Stimulated activated CD4-positive, alpha-beta T cell treated with anti-CD3 and anti-CD28 coated beads, TNF-alpha, amount 100 ng/mL, for 48 hours (primary cell): Measurements from ENCODE around the gene ATP1A3.
"Not testable (repeated sequence)": the region's sequence is repeated elsewhere in the genome, so short reads cannot be mapped to it uniquely, and the experiment has no call there.

Experiments used
- DNase-seq, 3 donors: peaks; one replicate each; pipeline ENCODE4 v3.0.0-alpha.2; 2020; ENCODE audit warnings: low read depth in 3 of 3

The ATP1A3 gene

DNA sequence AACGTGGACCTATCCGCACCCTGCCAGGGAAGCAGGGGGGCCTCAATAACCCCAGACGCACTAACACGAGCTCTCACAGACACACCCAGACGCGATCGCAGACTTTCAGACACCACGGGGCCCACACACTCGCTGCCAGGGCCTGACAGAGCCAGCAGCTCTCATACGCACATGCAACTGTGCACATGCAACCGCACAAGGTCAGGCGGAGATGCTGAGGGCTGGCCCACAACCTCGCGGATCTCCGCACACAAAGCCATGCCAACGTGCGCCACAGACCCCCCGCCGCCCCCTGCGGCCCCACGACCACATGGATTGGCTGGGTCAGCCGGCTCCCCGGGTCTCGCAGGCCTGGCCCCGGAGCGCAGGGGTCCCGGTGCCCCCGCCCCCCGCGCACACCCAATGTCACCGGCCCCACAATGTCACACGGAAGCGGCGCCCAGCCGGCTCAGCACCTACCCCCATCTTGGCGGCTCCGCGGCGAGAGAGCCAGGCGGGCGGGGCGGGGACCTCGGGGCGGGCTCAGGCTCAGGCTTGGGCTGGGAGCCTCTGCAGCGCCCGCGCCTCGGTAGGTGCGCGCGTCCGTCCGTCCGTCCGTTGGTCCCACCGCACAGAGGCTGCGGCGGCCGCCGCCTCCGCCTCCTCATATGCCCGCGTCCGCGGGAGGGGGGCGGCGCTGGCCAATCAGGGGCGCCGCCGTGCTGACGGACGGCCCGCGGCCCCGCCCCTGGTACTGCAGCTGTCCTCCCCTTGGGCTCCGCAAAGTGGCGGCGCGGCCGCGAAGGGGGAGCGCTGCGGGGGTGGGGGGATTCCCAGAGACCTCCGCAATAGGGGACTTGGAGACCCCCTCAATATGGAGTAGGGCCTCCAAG, at the start of gene ATP1A3:
Gene ATP1A3 (minus strand): TSS at position 619 of the 872 bp plus-strand sequence. CDS start 154 bp downstream, at position 465.
- DNase-seq, result peak in 2 of 3 donors; percentile 14 to 54

- DNase-seq, result no peak
Observed at GRCh38 chr19:42042455-42043170, 48.6 kb upstream of the ATP1A3 start.

GRCh38 chr19:42040491-42040890, 46.5 kb upstream of the ATP1A3 start:
- DNase-seq, result not testable (repeated sequence)

DNA sequence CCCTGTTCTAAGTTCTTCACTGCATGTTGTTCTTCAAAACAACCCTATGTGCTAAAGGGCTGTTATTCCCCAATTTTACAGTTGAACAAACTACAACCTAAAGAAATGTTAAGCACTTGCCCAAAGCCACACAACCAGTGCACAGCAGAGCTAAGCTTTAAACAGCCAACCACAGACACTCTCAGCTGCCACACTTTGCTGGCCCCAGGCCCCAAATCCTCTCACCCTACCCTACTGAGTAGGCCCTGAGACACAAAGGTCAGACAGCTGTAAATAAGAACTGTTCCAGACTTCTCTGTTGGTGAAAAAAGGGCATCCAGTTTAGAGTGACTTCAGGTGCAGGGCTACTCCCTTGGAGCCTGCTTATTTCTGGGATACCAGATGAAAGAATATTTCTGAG, 46.0 kb upstream of the ATP1A3 start:
- no peak for DNase-seq

GRCh38 chr19:42038666-42039065, 44.6 kb upstream of the ATP1A3 start:
- no peak for DNase-seq

GRCh38 chr19:42037649-42038048, 43.6 kb upstream of the ATP1A3 start:
- no peak for DNase-seq

- peak; percentile 48 to 71 (median 48) for DNase-seq
Observed at GRCh38 chr19:42034640-42035391, 40.8 kb upstream of the ATP1A3 start.

- no peak for DNase-seq
Observed at GRCh38 chr19:42033413-42033812, 39.4 kb upstream of the ATP1A3 start.

- no peak for DNase-seq
Observed at GRCh38 chr19:42032431-42032830, 38.4 kb upstream of the ATP1A3 start.

DNA sequence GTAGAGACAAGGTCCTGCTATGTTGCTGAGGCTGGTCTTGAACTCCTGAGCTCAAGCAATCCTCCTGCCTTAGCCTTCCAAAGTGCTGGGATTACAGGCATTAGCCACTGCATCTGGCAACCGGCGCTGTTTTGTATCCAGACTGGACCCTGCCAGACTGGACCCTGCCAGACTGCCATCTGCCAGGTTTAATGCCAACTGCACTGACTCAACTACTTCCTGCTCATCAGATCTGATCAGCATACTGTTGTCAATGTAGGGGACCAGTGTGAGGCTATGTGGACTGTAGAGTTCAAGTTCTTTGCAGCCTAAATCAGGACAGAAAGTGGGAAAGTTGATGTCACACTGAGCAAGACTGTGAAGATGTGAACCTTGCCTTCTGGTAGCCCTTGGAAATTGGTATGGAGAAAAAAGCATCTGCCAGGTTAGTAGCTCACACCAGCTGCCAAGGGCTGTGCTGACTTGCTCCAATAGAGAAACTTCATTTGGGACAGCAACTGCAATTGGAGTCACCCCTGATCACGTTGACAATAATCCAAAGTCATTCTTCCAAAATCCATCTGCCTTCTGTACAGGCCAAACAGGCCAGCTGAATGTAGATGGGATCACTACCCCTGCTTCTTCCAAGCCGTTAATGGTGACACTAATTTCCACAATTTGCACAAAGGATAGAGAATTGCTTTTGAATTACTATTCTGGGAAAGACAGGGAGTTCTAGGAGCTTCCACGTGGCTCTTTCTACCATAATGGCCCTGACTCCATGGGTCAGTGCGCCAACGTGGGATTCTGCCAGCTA, 36.8 kb upstream of the ATP1A3 start:
- DNase-seq, result no peak

GRCh38 chr19:42028304-42029216, 34.5 kb upstream of the ATP1A3 start:
- DNase-seq, result peak; percentile 16 to 28 (median 26)

DNA sequence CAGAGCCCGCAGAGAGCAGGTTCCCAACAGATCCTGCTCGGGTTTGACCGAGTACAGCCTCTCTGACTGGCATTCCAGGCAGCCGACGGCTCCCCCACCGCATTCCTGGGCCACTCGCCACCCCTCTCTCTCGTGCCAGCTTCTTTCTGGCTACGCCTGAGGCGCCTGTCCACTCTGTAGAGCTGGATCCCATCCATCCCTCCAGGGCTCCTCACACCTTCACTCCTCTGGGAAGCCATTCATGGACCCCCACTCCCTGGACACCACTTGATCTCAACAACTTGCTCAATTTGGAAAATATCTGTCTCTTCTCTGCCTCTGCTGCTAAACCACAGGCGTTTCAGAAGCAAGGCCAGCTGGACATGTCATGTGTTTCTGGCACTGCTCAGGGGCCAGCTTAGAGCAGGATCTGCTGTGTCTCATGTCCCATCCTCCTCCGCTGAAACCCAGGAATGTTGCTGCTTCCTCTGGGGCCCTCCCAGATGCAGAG, 30.6 kb upstream of the ATP1A3 start:
- DNase-seq, result no peak

DNA sequence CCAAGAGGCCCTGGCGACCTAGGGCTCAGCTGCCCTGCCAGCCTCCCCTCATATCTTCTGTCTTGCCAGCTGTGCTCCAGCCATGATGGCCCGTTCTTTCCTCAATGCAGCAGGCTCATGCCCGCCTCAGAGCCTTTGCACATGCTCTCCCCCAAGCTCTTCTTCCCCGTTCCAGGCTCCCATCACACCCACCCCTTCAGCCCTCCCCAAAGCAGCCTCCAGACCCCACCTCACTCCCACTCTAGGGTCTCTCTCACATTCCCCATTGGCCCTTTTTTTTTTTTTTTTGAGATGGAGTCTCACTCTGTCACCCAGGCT, 29.9 kb upstream of the ATP1A3 start:
- no peak for DNase-seq

DNA sequence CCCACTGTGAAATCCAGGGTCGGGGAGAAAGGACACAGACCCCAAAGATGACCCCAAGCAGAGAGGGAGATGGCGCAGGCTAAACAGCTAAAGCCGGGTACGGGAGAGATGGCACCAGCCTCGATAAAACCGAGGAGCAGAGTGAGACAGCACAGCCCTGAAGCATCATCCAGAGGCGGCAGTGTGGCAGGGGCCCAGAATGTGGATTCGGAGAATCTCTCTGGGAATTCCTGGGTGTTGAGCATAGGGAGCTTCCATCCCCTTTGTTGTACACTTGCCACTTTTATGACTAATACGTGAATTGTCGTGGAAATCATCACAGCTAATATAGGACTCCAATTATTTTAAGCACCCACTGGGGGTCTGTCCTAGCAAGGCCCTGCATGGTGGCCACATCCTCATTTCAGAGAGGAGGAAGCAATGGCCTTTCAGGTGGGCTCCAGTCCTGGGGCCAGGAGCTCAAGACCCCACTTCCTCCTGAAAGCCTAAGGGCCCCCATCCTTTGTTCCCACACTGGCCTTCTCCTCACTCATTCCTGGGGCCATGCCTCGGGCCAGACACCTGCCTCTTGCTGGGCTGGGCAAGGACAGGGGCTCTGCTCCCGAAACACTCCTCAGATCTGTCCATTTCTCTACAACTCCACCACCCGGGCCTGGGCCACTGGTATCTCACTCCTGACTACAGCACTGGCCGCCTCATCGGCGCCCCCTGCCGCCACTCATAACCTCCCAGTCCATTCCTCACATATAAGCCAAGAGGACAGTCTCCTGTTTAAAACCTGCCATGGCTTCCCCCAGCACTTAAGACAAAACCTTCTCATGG, 29.3 kb upstream of the ATP1A3 start:
- peak in 1 of 3 donors; percentile 8 for DNase-seq

DNA sequence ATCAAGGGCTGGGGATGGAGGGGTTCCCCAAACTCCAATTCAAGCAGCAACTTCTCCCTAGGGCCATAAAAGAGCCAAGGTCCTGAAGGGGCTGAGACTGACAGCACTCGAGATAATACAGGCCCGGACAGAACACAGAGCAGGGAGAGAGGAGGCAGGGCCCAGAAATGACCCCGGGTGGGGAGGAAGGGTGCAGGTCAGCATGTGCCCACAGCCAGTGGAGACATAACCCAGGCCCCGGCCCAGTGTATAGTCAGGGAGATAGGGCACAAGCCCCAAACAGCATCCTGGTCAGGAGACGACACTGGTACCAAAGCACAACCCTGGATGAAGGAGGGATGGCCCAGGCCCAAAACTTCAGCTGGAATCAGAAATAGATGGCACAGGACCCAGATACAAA, 28.6 kb upstream of the ATP1A3 start:
- DNase-seq, result no peak

GRCh38 chr19:42021185-42021584, 27.2 kb upstream of the ATP1A3 start:
- DNase-seq, result no peak

- DNase-seq, result no peak
Observed at GRCh38 chr19:42018503-42019193, 24.6 kb upstream of the ATP1A3 start.

GRCh38 chr19:42017040-42017439, 23.0 kb upstream of the ATP1A3 start:
- no peak for DNase-seq

DNA sequence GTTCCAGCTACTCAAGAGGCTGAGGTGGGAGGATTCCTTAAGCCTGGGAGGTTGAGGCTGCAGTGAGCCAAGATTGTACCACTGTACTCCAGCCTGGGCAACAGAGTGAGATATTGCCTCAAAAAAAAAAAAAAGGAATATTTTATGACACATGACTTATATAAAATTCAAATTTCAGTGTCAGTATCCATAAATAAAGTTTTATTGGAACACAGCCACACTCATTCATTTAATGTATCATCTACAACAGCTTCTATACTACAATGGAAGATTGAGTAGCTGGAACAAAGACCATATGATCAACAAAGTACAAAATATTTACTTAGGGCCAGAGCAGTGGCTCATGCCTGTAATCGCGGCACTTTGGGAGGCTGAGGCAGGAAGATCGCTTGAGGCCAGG, 18.7 kb upstream of the ATP1A3 start:
- DNase-seq, result not testable (repeated sequence)
